BJ (cell line): ENCODE data around the gene TNNT2. TPM values are rescaled to one million over a fixed set of nuclear protein-coding genes. Genes with fewer than 3 reads are reported as not detected.

ENCODE experiments used
- CTCF ChIA-PET: fragments of 350-600 bp; formaldehyde crosslinking; extraction: SDS; loops from one replicate; lab custom pipeline; 2021; ENCODE audit warnings: antibody characterized with exemption, inconsistent platforms; lab: Yijun Ruan, JAX
- POLR2A ChIA-PET: fragments of 300-600 bp; sonication (Branson Sonifier 250); formaldehyde crosslinking; extraction: SDS; loops from one replicate; lab custom pipeline; 2021; ENCODE audit warnings: antibody characterized with exemption; lab: Charles Lee
- DNase-seq: peaks from one replicate; pipeline ENCODE4 v3.0.0-alpha.2; 2011; ENCODE audit warnings: low read depth
- H3K27me3 ChIP-seq: 2 replicates; pipeline ENCODE4 v1.6.0; 2011; ENCODE audit warnings: low read length; ENCODE audit not compliant: control insufficient read depth, insufficient read depth
- H3K36me3 ChIP-seq: 2 replicates; pipeline ENCODE4 v1.5.1; 2011; ENCODE audit warnings: low read length; ENCODE audit not compliant: control insufficient read depth, insufficient read depth
- H3K4me3 ChIP-seq: 2 replicates; pipeline ENCODE4 v1.5.1; 2011; ENCODE audit warnings: low read depth, mild to moderate bottlenecking, control low read depth, low read length
- polyA plus RNA-seq: library from polyadenylated mRNA; depleted of rRNA; stranded (reverse); fragments of >200 nt; gene quantifications from 2 replicates; pipeline ENCODE4 v1.2.3, GENCODE V29; 2011
- TF ChIP-seq, protein P1 (sequence below): IDR thresholded peaks from 2 replicates; pipeline ENCODE4 v1.5.1; 2011; ENCODE audit warnings: low read depth, mild to moderate bottlenecking, control low read depth, inconsistent platforms, low read length, moderate library complexity; ENCODE audit not compliant: insufficient read depth

Gene TNNT2
- polyA plus RNA-seq, 1 experiment, result not detected

DNA sequence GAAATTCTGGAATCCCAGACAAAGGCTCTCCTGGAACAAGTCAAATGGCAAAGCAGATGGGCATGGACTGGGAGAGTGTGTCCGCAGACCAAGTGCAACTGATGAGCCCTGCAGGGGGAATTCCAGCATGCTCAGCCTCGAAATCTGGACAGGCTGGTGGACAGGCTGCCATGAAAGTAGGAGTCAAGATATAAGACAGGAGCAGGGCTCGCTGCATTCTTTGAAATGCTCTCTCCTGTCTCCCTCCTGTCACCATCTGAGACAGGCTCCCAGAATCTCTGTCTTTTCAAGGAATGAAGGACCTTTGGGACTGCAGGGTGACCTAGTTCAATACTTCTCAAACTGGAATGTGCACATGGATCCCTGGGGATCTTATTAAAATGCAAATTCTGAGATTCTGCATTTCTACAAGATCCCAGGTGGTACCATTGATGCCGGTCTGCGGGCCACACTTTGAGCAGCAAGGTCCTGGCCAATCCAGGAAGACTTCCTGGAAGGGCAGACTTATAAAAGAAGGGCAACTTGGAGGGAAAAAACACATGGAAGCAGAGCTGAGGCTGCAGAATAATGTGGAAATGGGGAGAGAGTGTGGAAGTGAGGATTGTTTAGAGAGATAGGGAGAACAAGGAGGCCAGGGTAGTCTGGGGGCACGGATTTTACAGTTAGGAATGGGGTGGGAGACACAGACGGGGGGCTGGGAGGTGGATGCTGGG is 29.8 kb downstream of the TNNT2 start:
- CTCF ChIA-PET, result interaction anchor here (0.5 to 7.7 kb wide), 37 partner anchors 12 to 232 kb away, joined by 3 to 136 read pairs (median 5); partner anchors contain the start of gene LAD1
- peaks cover 10% of the 10 kb centered on the region for H3K27me3 ChIP-seq
- TF ChIP-seq, protein P1, sequence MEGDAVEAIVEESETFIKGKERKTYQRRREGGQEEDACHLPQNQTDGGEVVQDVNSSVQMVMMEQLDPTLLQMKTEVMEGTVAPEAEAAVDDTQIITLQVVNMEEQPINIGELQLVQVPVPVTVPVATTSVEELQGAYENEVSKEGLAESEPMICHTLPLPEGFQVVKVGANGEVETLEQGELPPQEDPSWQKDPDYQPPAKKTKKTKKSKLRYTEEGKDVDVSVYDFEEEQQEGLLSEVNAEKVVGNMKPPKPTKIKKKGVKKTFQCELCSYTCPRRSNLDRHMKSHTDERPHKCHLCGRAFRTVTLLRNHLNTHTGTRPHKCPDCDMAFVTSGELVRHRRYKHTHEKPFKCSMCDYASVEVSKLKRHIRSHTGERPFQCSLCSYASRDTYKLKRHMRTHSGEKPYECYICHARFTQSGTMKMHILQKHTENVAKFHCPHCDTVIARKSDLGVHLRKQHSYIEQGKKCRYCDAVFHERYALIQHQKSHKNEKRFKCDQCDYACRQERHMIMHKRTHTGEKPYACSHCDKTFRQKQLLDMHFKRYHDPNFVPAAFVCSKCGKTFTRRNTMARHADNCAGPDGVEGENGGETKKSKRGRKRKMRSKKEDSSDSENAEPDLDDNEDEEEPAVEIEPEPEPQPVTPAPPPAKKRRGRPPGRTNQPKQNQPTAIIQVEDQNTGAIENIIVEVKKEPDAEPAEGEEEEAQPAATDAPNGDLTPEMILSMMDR, result no peak

DNA sequence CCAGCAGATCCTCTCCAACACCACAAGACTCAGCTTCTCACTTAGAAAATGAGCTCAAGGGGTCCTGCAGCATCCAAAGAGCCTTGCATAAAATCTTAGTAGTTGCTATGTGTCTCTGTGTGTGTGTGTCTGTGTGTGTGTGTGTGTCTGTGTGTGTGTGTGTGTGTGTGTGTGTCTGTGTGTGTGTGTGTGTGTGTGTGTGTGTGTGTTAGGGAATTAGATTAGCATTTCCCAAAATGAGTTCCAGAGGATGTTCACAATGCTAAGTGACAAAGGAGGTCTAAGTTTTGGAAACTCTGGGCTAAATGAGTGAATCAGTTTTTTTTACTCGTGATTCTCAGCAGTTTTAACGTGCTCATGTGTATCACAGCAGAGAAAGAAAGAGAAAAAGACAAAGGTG is 30.5 kb downstream of the TNNT2 start:
- TF ChIP-seq, protein P1, result no peak
- POLR2A ChIA-PET, result interaction anchor here (0.5 kb wide), 1 partner anchor 256 kb away, joined by 8 read pairs; no protein-coding TSS in a partner anchor
- no peak for DNase-seq
- Histone ChIP-seq H3K36me3 (no peaks in the 10 kb centered on the region), H3K4me3 (no peak overlapping the region), H3K27me3 (peaks cover 10% of the 10 kb centered on the region)
- CTCF ChIA-PET, result interaction anchor here (0.6 to 7.7 kb wide), 32 partner anchors 11 to 997 kb away, joined by 3 to 136 read pairs (median 6); partner anchors contain the start of gene LAD1

More for the DNA sequence above, 29.8 kb downstream of the TNNT2 start:
- no peak for DNase-seq
- POLR2A ChIA-PET, result no interaction called here
- no peak overlapping the region for H3K4me3 ChIP-seq
- no peaks in the 10 kb centered on the region for H3K36me3 ChIP-seq

DNA sequence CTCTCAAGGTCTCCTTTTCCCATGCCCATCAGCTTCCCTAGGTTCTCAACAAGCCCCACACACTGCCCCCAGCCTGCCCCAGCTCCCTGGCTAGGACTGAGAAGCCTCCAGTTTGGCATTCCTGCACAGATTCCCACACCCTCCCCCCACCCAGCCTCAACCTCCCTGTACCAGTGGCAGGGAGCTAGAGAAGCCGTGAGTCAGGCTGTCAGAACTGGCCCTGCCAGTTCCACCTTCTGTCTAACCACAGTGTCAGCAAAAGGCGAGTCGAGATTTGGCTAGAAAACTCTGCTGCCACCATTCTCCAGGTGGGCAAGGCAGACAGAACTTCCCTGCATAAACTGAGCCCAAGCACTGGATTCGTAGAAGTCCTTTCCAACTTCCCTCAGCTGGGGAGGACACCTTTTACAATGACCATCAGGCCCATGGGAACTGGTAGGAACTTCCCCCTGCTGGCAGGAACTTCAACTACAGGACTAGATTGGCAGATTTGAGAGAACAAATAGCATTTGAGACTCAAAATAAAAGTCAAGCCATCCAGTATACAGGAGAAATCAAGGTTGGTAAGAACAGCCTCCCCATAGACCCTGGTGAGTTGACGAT is 31.0 kb downstream of the TNNT2 start:
- ChIA-PET POLR2A (interaction anchor here (0.5 kb wide), 1 partner anchor 256 kb away, joined by 8 read pairs; no protein-coding TSS in a partner anchor), CTCF (interaction anchor here (0.6 to 7.7 kb wide), 35 partner anchors 10 to 998 kb away, joined by 3 to 136 read pairs (median 5); no protein-coding TSS in a partner anchor)
- TF ChIP-seq, protein P1, result peak; percentile 80
- peaks cover 10% of the 10 kb centered on the region for H3K27me3 ChIP-seq
- no peak for DNase-seq
- H3K36me3 ChIP-seq, result no peaks in the 10 kb centered on the region
- H3K4me3 ChIP-seq, result no peak overlapping the region

DNA sequence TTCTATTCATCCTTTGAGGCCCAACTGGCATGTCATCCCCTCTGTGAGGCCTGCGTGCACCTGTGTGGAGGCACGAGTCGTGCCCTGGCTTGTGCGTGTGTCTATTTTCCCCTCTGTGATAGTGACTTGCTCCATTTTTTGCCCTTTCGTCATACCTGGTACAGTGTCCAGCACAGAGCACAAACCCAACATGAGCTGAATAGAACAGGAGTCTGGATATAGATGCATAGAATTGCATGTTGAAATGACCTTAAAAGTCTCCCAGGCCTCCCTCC is 32.5 kb downstream of the TNNT2 start:
- H3K27me3 ChIP-seq, result peaks cover 8% of the 10 kb centered on the region
- TF ChIP-seq, protein P1, result no peak
- DNase-seq, result no peak
- ChIA-PET CTCF (interaction anchor here (0.7 to 7.7 kb wide), 13 partner anchors 13 to 373 kb away, joined by 3 to 136 read pairs (median 10); no protein-coding TSS in a partner anchor), POLR2A (no interaction called here)
- no peak overlapping the region for H3K4me3 ChIP-seq
- H3K36me3 ChIP-seq, result no peaks in the 10 kb centered on the region
